GM18951 (cell line): ENCODE measurements around the gene OR1Q1.
"Not testable (repeated sequence)": the region's sequence is repeated elsewhere in the genome, so short reads cannot be mapped to it uniquely, and the experiment has no call there.

ENCODE experiments used
- POLR2A ChIP-seq: IDR thresholded peaks from 4 replicates; pipeline ENCODE4 v1.6.1; 2011; ENCODE audit warnings: mild to moderate bottlenecking; ENCODE audit not compliant: insufficient read length, insufficient read depth; ENCODE audit errors: extremely low read depth
- in situ Hi-C: fragments of 300-500 bp; cut with MboI; formaldehyde crosslinking; loops from one replicate; pipeline ENCODE4 v1.12.0; 2022; ENCODE audit warnings: low sequenced_read_pairs, mixed read lengths, inconsistent platforms; ENCODE audit not compliant: unreplicated experiment

Gene OR1Q1

DNA sequence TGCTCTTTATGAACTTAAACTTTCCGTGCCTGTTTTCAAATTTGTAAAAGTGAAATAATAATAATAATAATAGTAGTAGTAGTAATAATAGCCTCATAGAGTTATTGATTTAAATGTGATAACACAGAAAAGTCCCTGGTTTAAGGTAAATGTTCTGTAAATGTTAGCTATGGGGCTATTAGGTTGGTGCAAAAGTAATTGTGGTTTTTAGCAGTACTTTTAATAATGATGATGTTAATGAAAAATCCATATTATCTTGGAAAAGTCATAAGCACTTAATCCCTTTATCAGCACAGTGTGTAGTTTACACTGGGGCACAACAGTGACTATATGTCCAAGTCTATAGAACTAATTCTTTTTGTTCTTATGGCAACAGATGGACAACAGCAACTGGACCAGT, at the start of gene OR1Q1:
Gene OR1Q1, plus strand, starts transcription at position 377 of the 400 bp plus-strand sequence. Its CDS starts 0 bp downstream, at position 377.
- TF ChIP-seq POLR2A: no peak
- in situ Hi-C loops: no loop called here

DNA sequence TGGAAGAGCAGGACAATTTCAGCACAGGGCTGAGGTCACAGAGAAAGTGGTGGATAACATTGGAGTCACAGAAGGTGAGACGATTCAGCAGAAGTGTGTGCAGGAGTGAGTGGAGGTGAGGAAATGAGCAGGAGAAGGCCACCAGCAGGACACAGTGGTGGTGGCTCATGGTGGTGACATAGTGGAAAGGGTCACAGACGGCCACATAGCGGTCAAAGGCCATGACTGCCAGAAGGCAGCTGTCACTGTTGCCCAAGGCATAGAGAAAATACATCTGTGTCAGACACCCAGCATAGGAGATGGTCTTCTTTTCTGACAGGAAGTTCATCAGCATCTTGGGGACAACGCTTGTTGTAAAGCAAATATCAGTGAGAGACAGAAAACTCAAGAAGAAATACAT, 46.6 kb upstream of the OR1Q1 start:
- no peak for TF ChIP-seq POLR2A
- in situ Hi-C loops: no loop called here

DNA sequence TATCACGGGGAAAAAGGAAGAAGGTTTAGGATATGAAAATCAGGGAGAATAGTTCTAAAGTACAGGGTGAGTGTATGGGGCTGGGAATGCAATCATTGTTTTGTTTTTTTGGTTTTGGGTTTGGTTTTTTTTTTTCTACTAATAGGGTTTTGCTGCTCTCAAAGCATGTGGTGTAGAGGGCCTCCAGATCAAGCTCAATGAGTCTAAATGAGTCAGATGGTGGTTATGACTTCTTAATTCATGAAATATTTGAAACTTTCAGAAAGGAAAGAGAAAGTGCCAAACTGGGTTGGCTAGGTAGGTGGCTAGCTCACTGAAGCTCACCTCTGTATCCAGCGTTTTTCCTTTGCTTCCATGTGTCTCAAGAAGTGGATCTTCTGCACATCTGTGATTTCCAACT, 42.1 kb upstream of the OR1Q1 start:
- in situ Hi-C loops: no loop called here
- no peak for TF ChIP-seq POLR2A

GRCh38 chr9:122579874-122580273, 34.7 kb upstream of the OR1Q1 start:
- in situ Hi-C loops: no loop called here
- no peak for TF ChIP-seq POLR2A

GRCh38 chr9:122580360-122580759, 34.2 kb upstream of the OR1Q1 start:
- in situ Hi-C loops: no loop called here
- no peak for TF ChIP-seq POLR2A

GRCh38 chr9:122583284-122583683, 31.3 kb upstream of the OR1Q1 start, which contains the start of gene OR1L8:
OR1L8 (minus strand) TSS chr9:122583384; CDS start chr9:122568477, 14,907 bp downstream.
- in situ Hi-C loops: not testable (repeated sequence)

GRCh38 chr9:122605691-122606090, 8.8 kb upstream of the OR1Q1 start:
- TF ChIP-seq POLR2A: no peak
- in situ Hi-C loops: no loop called here

GRCh38 chr9:122606587-122606986, 8.0 kb upstream of the OR1Q1 start:
- in situ Hi-C loops: no loop called here
- no peak for TF ChIP-seq POLR2A

GRCh38 chr9:122609804-122610203, 4.7 kb upstream of the OR1Q1 start:
- in situ Hi-C loops: no loop called here
- no peak for TF ChIP-seq POLR2A

DNA sequence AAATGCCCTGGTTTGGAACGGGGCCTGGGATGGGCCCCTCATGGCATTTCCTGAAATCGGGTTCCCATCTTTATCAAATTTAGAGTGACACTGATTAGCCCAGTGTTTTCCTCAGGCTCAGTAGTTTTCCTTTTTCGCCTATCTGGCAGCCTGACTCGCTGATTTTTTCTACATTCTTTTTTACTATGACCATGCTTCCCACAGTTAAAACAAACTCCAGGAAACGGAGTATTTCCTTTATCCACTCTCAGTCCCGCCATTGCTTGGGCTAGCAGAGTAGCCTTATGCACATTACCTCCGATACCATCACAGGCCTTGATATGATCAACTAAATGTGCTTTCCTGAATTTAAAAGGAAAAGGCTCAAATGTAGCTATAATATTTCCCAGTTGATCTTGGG, 5.5 kb downstream of the OR1Q1 start:
- in situ Hi-C loops: no loop called here
- no peak for TF ChIP-seq POLR2A

GRCh38 chr9:122642226-122642625, 27.7 kb downstream of the OR1Q1 start:
- no peak for TF ChIP-seq POLR2A
- in situ Hi-C loops: no loop called here

DNA sequence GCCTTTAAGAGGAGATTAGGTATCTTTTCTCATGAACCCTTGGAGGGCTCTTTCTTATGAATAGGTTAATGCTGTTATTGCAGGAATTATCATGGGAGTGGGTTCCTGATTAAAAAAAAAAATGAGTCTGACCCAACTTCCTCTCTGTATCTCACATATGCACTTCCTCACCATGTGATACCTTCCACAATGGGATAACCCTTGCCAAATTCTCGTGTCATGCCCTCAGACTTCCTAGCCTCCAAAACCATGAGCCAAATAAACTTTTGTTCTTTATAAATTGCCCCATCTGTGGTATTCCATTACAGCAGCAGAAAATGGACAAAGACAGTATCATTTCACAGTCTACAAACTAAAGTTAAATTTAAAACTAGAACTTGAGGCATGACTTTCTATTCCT, 41.8 kb downstream of the OR1Q1 start:
- TF ChIP-seq POLR2A: no peak
- in situ Hi-C loops: no loop called here

- TF ChIP-seq POLR2A: no peak
- in situ Hi-C loops: no loop called here
These were observed 43.0 kb downstream of the OR1Q1 start, which contains the start of gene OR1B1 for GRCh38 chr9:122657527-122657926. OR1B1 (minus strand) TSS chr9:122657627.

- in situ Hi-C loops: no loop called here
- no peak for TF ChIP-seq POLR2A
These were observed 46.9 kb downstream of the OR1Q1 start, which contains the start of gene OR1L1 for GRCh38 chr9:122661416-122661815. OR1L1 (plus strand) TSS chr9:122661716; CDS start chr9:122661716, 0 bp downstream.
